Glutamatergic neuron (in vitro differentiated cells): Measurements from ENCODE around the gene STPG4. TPM values are rescaled to one million over a fixed set of nuclear protein-coding genes. Genes with fewer than 3 reads are reported as not detected.

Experiments used
- DNase-seq: peaks from one replicate; pipeline ENCODE4 v3.0.0; 2022
- H3K27ac Mint-ChIP-seq: one replicate; pipeline ENCODE4 v1.8.0; 2020; ENCODE audit warnings: mild to moderate bottlenecking, mixed read lengths, inconsistent platforms; ENCODE audit not compliant: unreplicated experiment
- H3K27me3 Mint-ChIP-seq: one replicate; pipeline ENCODE4 v1.8.0; 2020; ENCODE audit warnings: mild to moderate bottlenecking, moderate library complexity, mixed read lengths, inconsistent platforms; ENCODE audit not compliant: unreplicated experiment
- H3K36me3 Mint-ChIP-seq: one replicate; pipeline ENCODE4 v1.8.0; 2020; ENCODE audit warnings: mild to moderate bottlenecking, mixed read lengths, inconsistent platforms; ENCODE audit not compliant: unreplicated experiment
- H3K4me1 Mint-ChIP-seq: one replicate; pipeline ENCODE4 v1.8.0; 2020; ENCODE audit warnings: mild to moderate bottlenecking, low read depth, mixed read lengths, inconsistent platforms; ENCODE audit not compliant: unreplicated experiment
- H3K4me3 Mint-ChIP-seq: one replicate; pipeline ENCODE4 v1.8.0; 2020; ENCODE audit warnings: mild to moderate bottlenecking, mixed read lengths, inconsistent platforms; ENCODE audit not compliant: unreplicated experiment
- H3K9me3 Mint-ChIP-seq: one replicate; pipeline ENCODE4 v1.8.0; 2020; ENCODE audit warnings: mild to moderate bottlenecking, moderate library complexity, mixed read lengths, inconsistent platforms; ENCODE audit not compliant: unreplicated experiment
- total RNA-seq: library from RNA; stranded (reverse); fragmentation: NEBNext Ultra II Directional; extraction: Animal tissue kit (Norgen Biotek cat#: 25700); gene quantifications from one replicate; pipeline ENCODE4 v1.2.1, GENCODE V29; 2021; ENCODE audit not compliant: unreplicated experiment
- TF ChIP-seq, protein P1 (sequence below): fragments of 200-600 bp; sonication (generic); IDR thresholded peaks from one replicate; pipeline ENCODE4 v1.5.0; 2021; ENCODE audit not compliant: partially characterized antibody, unreplicated experiment

STPG4 gene
- total RNA-seq, 1 donor from 2014 or later, result 1.3 TPM

DNA sequence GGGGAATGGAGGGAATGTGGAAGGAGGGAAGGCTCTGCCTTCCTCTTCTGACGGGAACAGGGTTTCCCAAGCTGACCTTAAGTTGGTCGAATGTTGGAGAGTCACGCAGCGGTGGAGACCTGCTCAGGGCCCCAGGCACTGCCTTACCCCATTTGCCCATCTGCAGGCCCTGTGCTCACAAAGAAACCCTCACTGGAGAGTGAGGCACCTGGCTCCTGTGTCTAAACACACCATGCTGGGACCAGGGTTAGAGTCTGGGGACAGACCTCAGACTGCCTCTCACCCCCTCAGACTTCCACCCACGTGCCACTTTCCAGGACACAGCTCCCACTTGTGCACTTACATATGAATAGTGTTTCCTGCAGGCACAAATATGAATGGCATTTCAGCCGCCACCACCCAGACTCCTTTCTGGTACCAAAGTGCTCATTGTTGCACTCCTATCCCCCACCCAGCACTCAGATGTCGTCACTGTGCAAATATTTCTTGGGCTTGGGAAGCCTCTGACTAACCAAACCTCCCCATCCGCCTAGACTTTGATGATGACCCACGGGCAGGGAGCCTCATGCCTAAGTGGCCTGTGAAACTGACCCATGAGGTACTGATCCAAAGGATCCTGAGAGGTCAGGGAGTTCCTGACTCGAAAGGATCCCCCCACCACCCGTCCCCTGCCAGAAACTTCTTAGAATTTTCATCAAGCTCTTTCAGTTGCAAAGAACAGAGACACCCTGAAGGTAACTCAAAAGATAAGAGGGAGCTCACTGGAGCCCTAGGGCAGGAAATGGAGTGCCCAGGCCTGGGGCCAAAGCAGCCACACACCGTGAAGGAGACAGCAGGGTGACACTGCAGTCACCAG, 78.3 kb downstream of the STPG4 start:
- H3K4me1 Mint-ChIP-seq, result peaks cover 20% of the 10 kb centered on the region
- peaks cover 5% of the 10 kb centered on the region for H3K27me3 Mint-ChIP-seq
- no peaks in the 10 kb centered on the region for H3K36me3 Mint-ChIP-seq
- H3K27ac Mint-ChIP-seq, result no peak overlapping the region
- DNase-seq, result no peak
- H3K4me3 Mint-ChIP-seq, result no peak overlapping the region
- TF ChIP-seq, protein P1, sequence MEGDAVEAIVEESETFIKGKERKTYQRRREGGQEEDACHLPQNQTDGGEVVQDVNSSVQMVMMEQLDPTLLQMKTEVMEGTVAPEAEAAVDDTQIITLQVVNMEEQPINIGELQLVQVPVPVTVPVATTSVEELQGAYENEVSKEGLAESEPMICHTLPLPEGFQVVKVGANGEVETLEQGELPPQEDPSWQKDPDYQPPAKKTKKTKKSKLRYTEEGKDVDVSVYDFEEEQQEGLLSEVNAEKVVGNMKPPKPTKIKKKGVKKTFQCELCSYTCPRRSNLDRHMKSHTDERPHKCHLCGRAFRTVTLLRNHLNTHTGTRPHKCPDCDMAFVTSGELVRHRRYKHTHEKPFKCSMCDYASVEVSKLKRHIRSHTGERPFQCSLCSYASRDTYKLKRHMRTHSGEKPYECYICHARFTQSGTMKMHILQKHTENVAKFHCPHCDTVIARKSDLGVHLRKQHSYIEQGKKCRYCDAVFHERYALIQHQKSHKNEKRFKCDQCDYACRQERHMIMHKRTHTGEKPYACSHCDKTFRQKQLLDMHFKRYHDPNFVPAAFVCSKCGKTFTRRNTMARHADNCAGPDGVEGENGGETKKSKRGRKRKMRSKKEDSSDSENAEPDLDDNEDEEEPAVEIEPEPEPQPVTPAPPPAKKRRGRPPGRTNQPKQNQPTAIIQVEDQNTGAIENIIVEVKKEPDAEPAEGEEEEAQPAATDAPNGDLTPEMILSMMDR, result no peak
- H3K9me3 Mint-ChIP-seq, result peaks cover 6% of the 10 kb centered on the region

DNA sequence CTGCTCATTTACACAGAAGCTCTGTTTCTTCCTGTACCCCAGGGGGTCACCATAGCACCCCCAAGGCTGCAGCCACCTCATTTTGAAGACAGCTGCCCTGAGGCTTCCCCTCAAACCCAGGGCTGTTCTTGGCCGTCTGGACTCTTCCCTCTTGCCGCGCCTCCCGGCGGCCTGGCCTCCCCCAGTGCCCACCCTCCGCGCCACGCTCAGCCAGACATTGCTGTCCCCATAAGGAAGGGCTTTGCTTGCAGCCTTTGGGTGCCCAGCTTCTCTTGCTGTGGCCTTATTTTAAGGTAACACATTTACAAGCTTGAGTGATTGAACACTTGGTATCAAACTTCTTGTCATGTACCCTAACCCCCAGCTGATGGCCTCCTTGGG, 79.0 kb downstream of the STPG4 start:
- H3K27ac Mint-ChIP-seq, result no peak overlapping the region
- peaks cover 9% of the 10 kb centered on the region for H3K27me3 Mint-ChIP-seq
- no peak for DNase-seq
- H3K36me3 Mint-ChIP-seq, result no peaks in the 10 kb centered on the region
- TF ChIP-seq, protein P1, result no peak
- H3K4me1 Mint-ChIP-seq, result peaks cover 23% of the 10 kb centered on the region
- H3K9me3 Mint-ChIP-seq, result peaks cover 6% of the 10 kb centered on the region
- no peak overlapping the region for H3K4me3 Mint-ChIP-seq

DNA sequence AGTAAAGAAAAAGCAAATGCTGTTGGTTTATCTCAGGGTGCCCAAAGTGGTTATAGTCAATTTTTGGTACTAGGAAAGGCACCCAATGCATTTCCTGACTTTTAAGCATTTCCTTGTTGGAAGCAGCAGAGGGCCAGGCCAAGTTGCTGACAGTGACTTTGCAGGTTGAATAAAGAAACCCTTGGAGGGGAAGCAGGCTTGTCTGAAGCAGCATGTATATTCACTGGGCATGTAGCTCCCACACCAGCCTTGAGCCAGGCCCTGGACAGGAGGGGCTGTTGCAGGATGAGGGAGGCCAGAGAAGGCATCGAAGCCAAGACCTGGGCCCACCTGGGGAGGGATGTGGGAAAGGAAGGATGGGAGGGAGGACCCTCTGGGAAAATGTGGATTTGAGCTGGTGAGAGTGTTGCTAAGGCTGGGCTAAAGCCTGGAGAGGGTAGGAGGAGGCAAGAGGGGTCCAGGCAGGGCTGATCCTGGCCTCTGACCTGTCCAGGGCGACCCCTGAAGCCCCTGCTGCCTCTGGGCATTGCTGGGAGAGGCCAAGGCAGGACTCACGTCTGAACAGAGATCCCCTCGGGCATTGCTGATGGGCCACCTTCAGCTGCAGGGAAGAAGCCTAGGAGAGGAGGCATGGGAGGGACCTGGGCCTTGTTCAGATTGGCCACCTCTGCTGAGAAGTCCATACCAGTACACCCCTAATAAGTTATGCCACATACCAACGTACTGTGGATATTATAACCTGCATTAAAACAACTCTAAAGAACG, 79.6 kb downstream of the STPG4 start:
- DNase-seq, result no peak
- TF ChIP-seq, protein P1, result no peak
- H3K4me3 Mint-ChIP-seq, result no peak overlapping the region
- H3K27ac Mint-ChIP-seq, result no peak overlapping the region
- H3K27me3 Mint-ChIP-seq, result peaks cover 9% of the 10 kb centered on the region
- peaks cover 8% of the 10 kb centered on the region for H3K9me3 Mint-ChIP-seq
- H3K36me3 Mint-ChIP-seq, result no peaks in the 10 kb centered on the region
- peaks cover 23% of the 10 kb centered on the region for H3K4me1 Mint-ChIP-seq

DNA sequence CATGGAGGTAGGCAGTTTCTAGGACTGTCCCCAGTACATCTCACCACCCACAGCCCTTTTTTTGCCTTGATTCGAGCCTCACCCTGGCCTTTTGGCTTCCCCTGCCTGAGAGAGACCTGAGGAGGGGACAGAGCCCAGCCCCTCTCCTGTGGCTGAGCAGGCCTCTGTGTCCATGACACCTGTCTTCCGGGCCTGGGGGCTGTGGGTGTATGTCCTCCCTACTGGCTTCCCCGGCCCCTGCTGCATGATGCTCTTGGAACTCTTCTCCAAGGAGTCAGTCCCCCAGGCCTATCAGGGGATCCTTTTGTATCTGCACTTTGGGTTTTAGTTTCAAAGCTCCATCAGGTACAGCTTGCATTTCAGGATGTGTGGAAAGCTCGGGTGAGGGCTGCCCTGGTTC, 80.4 kb downstream of the STPG4 start:
- TF ChIP-seq, protein P1, result no peak
- peaks cover 9% of the 10 kb centered on the region for H3K27me3 Mint-ChIP-seq
- H3K9me3 Mint-ChIP-seq, result peaks cover 7% of the 10 kb centered on the region
- no peak overlapping the region for H3K27ac Mint-ChIP-seq
- no peak for DNase-seq
- peaks cover 23% of the 10 kb centered on the region for H3K4me1 Mint-ChIP-seq
- no peaks in the 10 kb centered on the region for H3K36me3 Mint-ChIP-seq
- H3K4me3 Mint-ChIP-seq, result no peak overlapping the region

DNA sequence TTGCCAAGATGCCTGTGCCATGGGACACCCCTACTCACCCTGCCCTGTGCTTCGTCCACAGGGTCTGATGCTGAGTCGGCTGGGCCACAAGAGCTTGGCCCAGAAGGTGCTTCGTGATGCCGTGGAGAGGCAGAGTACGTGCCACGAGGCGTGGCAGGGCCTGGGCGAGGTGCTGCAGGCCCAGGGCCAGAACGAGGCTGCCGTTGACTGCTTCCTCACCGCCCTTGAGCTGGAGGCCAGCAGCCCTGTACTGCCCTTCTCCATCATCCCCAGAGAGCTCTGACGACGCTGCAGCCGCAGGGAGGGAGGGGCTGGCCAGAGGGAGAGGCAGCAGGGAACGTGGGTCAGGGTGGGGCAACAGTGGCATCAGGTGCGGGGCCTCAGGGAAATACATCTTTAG, 81.5 kb downstream of the STPG4 start:
- Mint-ChIP-seq H3K4me1 (peaks cover 19% of the 10 kb centered on the region), H3K4me3 (no peak overlapping the region), H3K27me3 (peaks cover 9% of the 10 kb centered on the region), H3K9me3 (peaks cover 7% of the 10 kb centered on the region), H3K27ac (no peak overlapping the region), H3K36me3 (no peaks in the 10 kb centered on the region)
- no peak for DNase-seq
- TF ChIP-seq, protein P1, result no peak
